Esophagus squamous epithelium (tissue), 5 donors: ENCODE data around the gene ODF2. TPM values are rescaled to one million over a fixed set of nuclear protein-coding genes. Genes with fewer than 3 reads are reported as not detected.
"Not testable (repeated sequence)": the region's sequence is repeated elsewhere in the genome, so short reads cannot be mapped to it uniquely, and the experiment has no call there.

ENCODE experiments used
- DNase-seq: peaks from one replicate; lab custom pipeline; 2025; lab: John Stamatoyannopoulos, UW
- H3K27ac ChIP-seq, 4 donors: fragments of 200-600 bp; sonication (generic); one replicate each; pipeline ENCODE4 v1.5.1; 2016 to 2019; ENCODE audit warnings: mild to moderate bottlenecking in 1 of 4
- H3K27me3 ChIP-seq, 4 donors: fragments of 200-600 bp; sonication (generic); 1 replicate in 3 of 4; 2 replicates in 1 of 4; pipeline versions ENCODE4 v1.5.1 to v1.6.0; 2017 to 2021; ENCODE audit warnings: antibody characterized with exemption in 1 of 4
- H3K36me3 ChIP-seq, 3 donors: fragments of 200-600 bp; sonication (generic); one replicate each; pipeline ENCODE4 v1.5.1; 2016 to 2019
- H3K4me1 ChIP-seq, 3 donors: fragments of 200-600 bp; sonication (generic); one replicate each; pipeline ENCODE4 v1.5.1; 2017 to 2019
- H3K4me3 ChIP-seq, 4 donors: fragments of 200-600 bp; sonication (generic); 1 replicate in 3 of 4; 2 replicates in 1 of 4; pipeline ENCODE4 v1.5.1; 2016 to 2019; ENCODE audit warnings: mild to moderate bottlenecking in 2 of 4, moderate library complexity in 1 of 4
- H3K9me3 ChIP-seq, 3 donors: fragments of 200-600 bp; sonication (generic); one replicate each; pipeline ENCODE4 v1.5.1; 2016 to 2019
- CTCF ChIP-seq, 6 experiments: fragments of 450-650 bp in 4 of 6; fragments of 200-600 bp in 2 of 6; sonication (generic) in 2 of 6; IDR thresholded peaks; one replicate each; pipeline ENCODE4 v1.5.1; 2016 to 2019; ENCODE audit warnings: antibody characterized with exemption in 6 of 6, mild to moderate bottlenecking in 4 of 6, moderate library complexity in 4 of 6
- POLR2A ChIP-seq, 4 donors: fragments of 450-650 bp; IDR thresholded peaks; one replicate each; pipeline ENCODE4 v1.6.1; 2017; ENCODE audit warnings: antibody characterized with exemption in 4 of 4, mild to moderate bottlenecking in 4 of 4, moderate library complexity in 3 of 4
- WGBS, 2 donors: methylation state at CpG; one replicate each; pipeline ENCODE4 v1.1.5; 2018; 5-methylcytosine and 5-hydroxymethylcytosine counted together
- intact Hi-C: fragments of 100-400 bp; cut with DNase I; formaldehyde crosslinking; loops from one replicate; pipeline ENCODE4 v1.15.0; 2022
- total RNA-seq, 4 donors: library from RNA; depleted of rRNA; stranded (reverse); fragments of >200 nt; gene quantifications; one replicate each; pipeline ENCODE4 v1.1.0, GENCODE V29; 2016
- donor health status: DM: yes; HTN: yes; CAD: no.

The ODF2 gene
- total RNA-seq, 4 donors from 2014 or later, result 13.2 to 28.0 (median 19.8) TPM

- TF ChIP-seq CTCF (IDR thresholded peaks at IDR 0.05) (no peak), POLR2A (IDR thresholded peaks at IDR 0.05) (no peak)
- DNase-seq, result no peak
- intact Hi-C loops, result no loop called here
- no peak overlapping the region for H3K27ac ChIP-seq
- peaks cover 4 to 78% (median 7%) of the 10 kb centered on the region in 3 donors for H3K36me3 ChIP-seq
- no peak overlapping the region for H3K4me3 ChIP-seq
- H3K4me1 ChIP-seq, result peaks cover 0 to 40% (median 20%) of the 10 kb centered on the region in 3 donors
- H3K9me3 ChIP-seq, result no peaks in the 10 kb centered on the region
- 53 to 69% methylated on average over 7 to 9 of the region's 11 CpGs for whole genome bisulfite sequencing, 2 donors
- H3K27me3 ChIP-seq, result no peaks in the 10 kb centered on the region
These were observed 42.2 kb downstream of the ODF2 start for GRCh38 chr9:128497824-128498610.

- no peak for DNase-seq
These were observed 43.1 kb downstream of the ODF2 start for GRCh38 chr9:128498911-128499310.

GRCh38 chr9:128499920-128500319, 44.1 kb downstream of the ODF2 start:
- intact Hi-C loops, result no loop called here

More at GRCh38 chr9:128498911-128499310, 43.1 kb downstream of the ODF2 start:
- 95 to 97% methylated on average over 8 to 9 of the region's 9 CpGs for WGBS, 2 donors
- Histone ChIP-seq H3K36me3 (peaks cover 4 to 73% (median 7%) of the 10 kb centered on the region in 3 donors), H3K4me1 (peaks cover 6 to 45% (median 26%) of the 10 kb centered on the region in 3 donors), H3K27me3 (no peaks in the 10 kb centered on the region), H3K9me3 (no peaks in the 10 kb centered on the region), H3K27ac (no peak overlapping the region), H3K4me3 (no peak overlapping the region)
- no peak for TF ChIP-seq POLR2A (IDR thresholded peaks at IDR 0.05)
- no peak for TF ChIP-seq CTCF (IDR thresholded peaks at IDR 0.05)
- intact Hi-C loops, result no loop called here

GRCh38 chr9:128503415-128503825, 47.6 kb downstream of the ODF2 start:
- peaks cover 0 to 41% (median 7%) of the 10 kb centered on the region in 3 donors for H3K36me3 ChIP-seq
- DNase-seq, intact Hi-C loops, H3K27me3 ChIP-seq, H3K9me3 ChIP-seq: not testable (repeated sequence)
- 27 to 42% methylated on average over 1 to 8 of the region's 14 CpGs for whole genome bisulfite sequencing, 2 donors
- peaks cover 17 to 37% (median 19%) of the 10 kb centered on the region in 3 donors for H3K4me1 ChIP-seq
- peak overlapping the region; percentile 85 to 96 (median 94) for H3K27ac ChIP-seq
- H3K4me3 ChIP-seq, result peak overlapping the region in 3 of 4 donors; percentile 88 to 97 (median 90)

More at GRCh38 chr9:128499920-128500319, 44.1 kb downstream of the ODF2 start:
- no peak for TF ChIP-seq POLR2A (IDR thresholded peaks at IDR 0.05)
- no peak for TF ChIP-seq CTCF (IDR thresholded peaks at IDR 0.05)
- peaks cover 6 to 40% (median 21%) of the 10 kb centered on the region in 3 donors for H3K4me1 ChIP-seq
- H3K27me3 ChIP-seq, result no peaks in the 10 kb centered on the region
- DNase-seq, result no peak
- WGBS, 2 donors, result 95 to 96% methylated on average over 15 of the region's 15 CpGs
- H3K27ac ChIP-seq, result no peak overlapping the region
- H3K9me3 ChIP-seq, result no peaks in the 10 kb centered on the region
- no peak overlapping the region for H3K4me3 ChIP-seq
- H3K36me3 ChIP-seq, result peaks cover 4 to 65% (median 7%) of the 10 kb centered on the region in 3 donors

- 14 to 16% methylated on average over 11 of the region's 11 CpGs for WGBS, 2 donors
- intact Hi-C loops, result no loop called here
- Histone ChIP-seq H3K4me3 (peak overlapping the region; percentile 56 to 97 (median 89)), H3K9me3 (no peaks in the 10 kb centered on the region), H3K27me3 (no peaks in the 10 kb centered on the region), H3K4me1 (peaks cover 17 to 37% (median 19%) of the 10 kb centered on the region in 3 donors), H3K27ac (peak overlapping the region; percentile 85 to 96 (median 94)), H3K36me3 (peaks cover 0 to 40% (median 4%) of the 10 kb centered on the region in 3 donors)
- no peak for DNase-seq
- no peak for TF ChIP-seq CTCF (IDR thresholded peaks at IDR 0.05)
- no peak for TF ChIP-seq POLR2A (IDR thresholded peaks at IDR 0.05)
These were observed 48.1 kb downstream of the ODF2 start for GRCh38 chr9:128503870-128504269.
